GM18520 (cell line): ENCODE results near the gene FRMD7.
"Not testable (repeated sequence)": the region's sequence is repeated elsewhere in the genome, so short reads cannot be mapped to it uniquely, and the experiment has no call there.

Experiments
- ATAC-seq: cut with Tn5 transposase; IDR thresholded peaks from one replicate; pipeline ENCODE4 v1.9.1; 2021; ENCODE audit not compliant: unreplicated experiment

Gene FRMD7

GRCh38 chrX:132127743-132128142, at the start of gene FRMD7:
Gene FRMD7 (minus strand): TSS chrX:132128020. CDS start chrX:132127844, 176 bp downstream.
- ATAC-seq, result no peak

DNA sequence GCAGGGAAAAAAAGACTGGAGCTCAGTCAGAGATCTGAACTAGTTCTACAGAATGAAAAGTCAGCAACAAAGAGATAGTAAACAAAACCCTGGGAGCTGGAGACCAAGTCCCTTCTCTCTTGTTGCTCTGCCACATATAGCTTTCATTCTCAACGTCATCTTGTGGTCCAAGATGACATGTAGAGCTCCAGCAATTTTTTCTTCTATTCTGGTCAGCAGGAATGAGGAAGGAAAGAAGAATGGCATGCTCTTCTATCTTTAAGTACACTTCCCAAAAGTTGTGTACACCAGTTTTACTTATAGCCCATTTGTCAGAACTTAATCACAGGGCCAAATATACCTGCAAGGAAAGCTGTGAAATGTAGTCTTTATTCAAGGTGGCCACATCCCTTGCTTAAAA, 45.8 kb upstream of the FRMD7 start:
- ATAC-seq, result no peak

DNA sequence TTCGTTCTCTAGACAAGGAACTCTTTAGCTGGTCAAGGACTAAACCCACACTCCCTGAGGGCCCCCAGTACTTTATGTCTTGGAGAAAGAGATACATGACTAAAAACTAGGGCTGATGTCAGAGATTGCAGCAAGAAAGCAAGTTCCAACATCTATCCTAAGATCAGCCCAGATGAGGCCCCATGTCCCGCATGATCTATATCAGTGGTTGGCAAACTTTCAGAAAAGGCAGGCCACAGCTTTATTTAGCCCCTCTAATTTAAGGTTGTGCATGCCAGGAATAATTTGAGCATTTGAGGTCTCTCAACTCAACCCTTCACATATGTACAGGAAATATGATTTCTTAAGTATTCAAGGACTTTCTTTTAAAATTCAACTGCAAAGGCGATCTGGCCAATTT, 44.1 kb upstream of the FRMD7 start:
- ATAC-seq, result no peak

DNA sequence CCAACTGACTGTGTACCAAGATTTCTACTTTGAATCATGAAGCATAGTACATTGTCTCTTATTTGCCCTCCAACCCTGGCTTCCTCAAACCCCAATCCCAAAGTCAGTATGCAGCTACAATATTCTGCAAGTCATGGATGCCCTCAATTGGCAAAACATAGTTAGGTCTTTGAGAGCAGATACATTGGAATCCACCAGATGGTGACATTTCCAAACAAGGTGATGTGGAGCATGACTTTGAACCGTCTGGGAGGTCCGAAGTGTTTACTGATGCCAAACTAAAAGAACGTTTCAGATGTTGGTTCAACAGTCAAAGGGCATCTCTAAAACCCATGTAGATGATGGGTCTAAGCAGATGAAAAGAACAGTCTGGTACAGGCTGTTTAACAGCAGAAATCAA, 43.7 kb upstream of the FRMD7 start:
- ATAC-seq, result no peak

DNA sequence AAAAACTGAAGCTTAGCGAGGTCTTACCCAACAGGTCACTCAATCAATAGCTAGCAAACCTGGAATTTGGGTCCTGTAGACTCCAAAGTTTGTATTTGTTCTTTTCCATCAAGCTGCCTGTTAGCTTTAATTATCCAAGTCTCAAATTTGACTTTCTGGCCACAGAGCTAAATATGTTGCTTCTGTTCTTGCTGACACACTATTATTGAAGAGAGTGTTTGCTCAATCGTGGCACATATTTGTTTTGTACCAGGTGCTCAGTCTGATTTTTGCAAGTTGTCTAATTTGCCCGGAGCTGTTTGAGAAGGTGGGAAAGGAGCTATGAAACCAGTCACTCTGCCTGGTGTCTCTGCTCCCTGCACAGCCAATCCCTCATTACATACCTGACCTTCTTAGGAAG, 41.7 kb upstream of the FRMD7 start:
- no peak for ATAC-seq

DNA sequence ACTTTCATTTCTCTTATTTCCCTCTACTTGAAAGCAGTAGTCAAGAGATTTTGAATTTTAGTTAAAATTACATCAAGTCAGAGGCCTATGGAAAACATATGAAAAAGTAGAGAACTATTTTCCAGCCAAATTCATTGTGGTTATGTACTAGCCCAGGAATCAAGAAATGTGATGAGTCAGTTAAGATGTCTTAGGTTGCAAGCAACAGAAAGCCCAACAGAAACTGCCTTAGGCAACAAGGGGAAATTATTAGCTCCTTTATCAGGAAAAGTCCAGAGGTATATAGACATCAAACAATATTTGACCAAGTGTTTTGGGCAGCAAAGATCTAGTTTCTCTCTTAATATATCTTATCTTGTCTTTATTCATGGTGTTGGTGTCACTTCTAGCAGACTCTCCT, 37.8 kb upstream of the FRMD7 start:
- ATAC-seq, result no peak

DNA sequence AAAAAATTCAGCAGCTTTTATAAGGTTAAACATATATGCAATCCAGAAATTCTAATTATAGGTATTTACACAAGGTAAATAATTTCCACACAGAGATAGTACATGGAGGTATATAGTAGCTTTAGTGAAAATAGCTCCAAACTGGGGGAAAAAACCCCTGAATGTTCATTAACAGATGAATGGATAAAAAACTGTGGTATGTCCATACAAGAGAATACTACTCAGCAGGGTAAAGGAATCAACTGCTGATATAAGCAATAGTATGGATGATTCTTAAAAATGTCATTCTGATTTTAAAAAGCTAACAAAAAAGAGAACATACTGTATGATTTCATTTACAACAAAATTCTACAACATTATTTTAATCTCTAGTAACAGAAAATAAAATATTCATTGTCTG, 37.2 kb upstream of the FRMD7 start:
- no peak for ATAC-seq

- not testable (repeated sequence) for ATAC-seq
Measured at GRCh38 chrX:132163094-132163493, 35.3 kb upstream of the FRMD7 start.

- no peak for ATAC-seq
Measured at GRCh38 chrX:132153166-132153565, 25.3 kb upstream of the FRMD7 start.

- no peak for ATAC-seq
Measured at GRCh38 chrX:132146456-132146855, 18.6 kb upstream of the FRMD7 start.

DNA sequence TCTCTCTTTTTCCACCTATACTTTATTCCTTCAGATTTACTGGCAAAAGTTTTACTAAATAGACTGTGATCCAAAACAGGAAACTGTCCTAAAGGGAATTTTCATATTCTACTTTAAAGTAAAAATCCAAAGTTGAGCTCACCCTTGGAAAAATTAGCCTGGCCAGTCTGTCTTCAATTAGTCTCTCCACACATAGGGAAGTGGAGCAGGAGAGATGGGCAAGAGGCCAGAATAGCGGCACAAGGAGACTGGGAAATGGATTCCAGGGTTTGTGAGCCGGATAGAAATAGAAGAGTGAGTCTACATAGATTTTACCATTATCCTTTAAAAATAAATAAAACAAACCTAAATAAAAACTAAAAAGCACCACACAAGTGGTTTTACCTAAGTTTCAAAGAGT, 16.2 kb upstream of the FRMD7 start:
- no peak for ATAC-seq

DNA sequence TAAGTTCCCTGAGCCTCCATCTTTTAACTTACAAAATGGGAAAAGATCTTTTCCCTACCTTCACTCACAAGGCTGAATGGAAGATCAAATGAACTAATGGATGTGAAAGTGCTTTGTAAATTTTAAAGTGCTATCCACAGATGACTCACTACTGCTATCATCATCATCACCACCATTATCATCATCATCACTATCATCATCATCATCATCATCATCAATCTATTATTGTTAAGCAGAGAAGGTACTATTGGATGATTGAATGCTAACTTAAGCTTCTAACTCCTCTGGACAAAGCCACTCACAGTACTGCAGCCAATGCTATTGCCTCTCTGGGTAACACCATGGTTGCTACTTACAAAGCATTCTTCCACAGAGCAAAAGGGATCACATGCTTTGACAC, 1.9 kb downstream of the FRMD7 start:
- ATAC-seq, result no peak

DNA sequence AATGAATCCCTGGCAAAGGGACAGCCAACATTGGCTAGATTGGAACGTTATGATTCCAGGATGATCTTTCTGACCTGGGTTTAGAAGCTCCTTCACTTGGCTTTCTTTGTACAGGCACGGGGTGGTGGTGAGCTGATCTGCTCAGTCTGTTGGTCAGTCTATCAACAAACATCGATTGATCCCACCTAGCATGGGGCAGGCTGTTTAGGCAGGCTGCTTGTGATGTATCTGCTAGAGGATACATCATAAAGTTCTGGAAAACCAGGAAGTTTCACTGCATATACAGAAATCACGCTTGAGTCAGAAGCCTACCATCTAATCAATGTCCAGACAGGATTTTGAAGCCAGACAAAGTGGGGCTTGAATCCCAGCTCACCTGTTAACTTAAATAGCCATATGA, 6.9 kb downstream of the FRMD7 start:
- no peak for ATAC-seq

DNA sequence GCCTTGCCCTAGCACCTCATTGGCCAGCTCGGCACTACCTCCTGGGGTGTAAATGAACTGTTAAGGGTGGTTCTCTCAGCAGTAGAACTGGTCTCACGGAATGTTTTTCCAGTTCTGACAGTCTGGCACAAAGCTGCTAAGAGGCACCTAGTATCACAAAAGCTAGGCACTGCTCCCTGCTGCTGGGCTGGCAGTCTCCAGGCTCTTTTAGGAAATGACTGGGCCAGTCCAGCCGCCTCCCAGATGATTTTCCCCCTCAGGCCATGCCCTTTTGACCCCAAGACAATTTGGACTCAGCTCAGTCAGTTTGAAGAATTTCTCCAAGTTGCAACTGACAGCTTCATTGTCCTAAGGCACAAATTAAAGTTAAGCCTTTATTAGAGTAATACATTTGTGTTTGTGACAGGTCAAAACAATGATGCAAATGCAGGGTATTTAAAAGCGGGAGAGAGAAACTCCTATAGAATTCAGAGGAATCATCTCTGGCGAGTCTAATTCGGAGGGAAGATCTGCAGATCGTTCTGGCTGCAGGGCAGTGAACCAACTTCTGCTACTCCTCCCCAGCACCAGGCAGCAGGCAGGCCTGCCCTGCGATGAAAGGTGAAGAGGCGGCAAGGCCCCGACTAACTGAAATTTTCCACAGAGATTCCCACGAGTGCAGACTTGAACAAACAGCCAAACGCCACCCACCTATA, 7.9 kb downstream of the FRMD7 start:
- no peak for ATAC-seq

- ATAC-seq, result no peak
Measured at GRCh38 chrX:132119283-132119682, 8.5 kb downstream of the FRMD7 start.

- no peak for ATAC-seq
Measured at GRCh38 chrX:132118358-132118757, 9.5 kb downstream of the FRMD7 start.

GRCh38 chrX:132115792-132116191, 12.0 kb downstream of the FRMD7 start:
- ATAC-seq, result no peak

- no peak for ATAC-seq
Measured at GRCh38 chrX:132114607-132115006, 13.2 kb downstream of the FRMD7 start.

GRCh38 chrX:132107291-132107690, 20.5 kb downstream of the FRMD7 start:
- no peak for ATAC-seq

GRCh38 chrX:132101799-132102198, 26.0 kb downstream of the FRMD7 start:
- ATAC-seq, result no peak

- no peak for ATAC-seq
Measured at GRCh38 chrX:132101206-132101605, 26.6 kb downstream of the FRMD7 start.

DNA sequence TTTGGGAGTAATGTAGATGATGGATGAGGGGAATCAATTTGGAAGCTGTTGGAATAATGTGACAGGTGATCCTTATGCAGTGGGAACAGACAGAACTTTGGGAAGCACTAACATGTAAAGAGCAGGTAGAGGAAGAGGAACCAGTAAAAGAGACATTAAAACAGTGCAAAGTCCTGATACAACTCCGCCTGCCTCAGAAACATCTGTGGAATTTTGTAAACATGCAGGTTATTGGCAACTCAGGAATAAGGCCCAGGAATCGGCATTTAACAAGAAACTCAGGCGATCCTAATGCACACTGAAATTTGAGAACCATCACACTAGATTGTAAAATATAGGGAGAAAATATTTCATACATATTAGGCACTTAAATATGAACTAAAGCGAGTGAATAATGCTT, 29.1 kb downstream of the FRMD7 start:
- not testable (repeated sequence) for ATAC-seq

- ATAC-seq, result no peak
Measured at GRCh38 chrX:132094164-132094563, 33.7 kb downstream of the FRMD7 start.
